GM12878 (cell line): ENCODE data around the gene UTS2R. TPM values are rescaled to one million over a fixed set of nuclear protein-coding genes. Genes with fewer than 3 reads are reported as not detected.

Experiments
- BRCA1 ChIP-seq: IDR thresholded peaks from 2 replicates; pipeline ENCODE4 v1.6.1; 2011; ENCODE audit warnings: low read depth, low read length, improper control_type of control experiment
- EED ChIP-seq: sonication (generic); IDR thresholded peaks from 2 replicates; pipeline ENCODE4 v1.6.1; 2016; ENCODE audit warnings: antibody characterized with exemption, low read depth
- FOXM1 ChIP-seq: IDR thresholded peaks from 2 replicates; pipeline ENCODE4 v1.6.1; 2012; ENCODE audit warnings: low read depth, mild to moderate bottlenecking, inconsistent platforms, low read length, moderate library complexity
- GATAD2B ChIP-seq: fragments of 450-650 bp; conservative IDR thresholded peaks from 2 replicates; pipeline ENCODE4 v1.6.1; 2017; ENCODE audit warnings: low read depth, mild to moderate bottlenecking, moderate library complexity
- HCFC1 ChIP-seq: fragments of 150-350 bp; IDR thresholded peaks from 2 replicates; pipeline ENCODE4 v1.6.1; 2014; ENCODE audit warnings: low read length
- HDGF ChIP-seq: fragments of 450-650 bp; IDR thresholded peaks from 2 replicates; pipeline ENCODE4 v1.6.1; 2016; ENCODE audit warnings: antibody characterized with exemption
- KAT2A ChIP-seq: conservative IDR thresholded peaks from 2 replicates; pipeline ENCODE4 v1.6.1; 2011; ENCODE audit warnings: low read depth, low read length; ENCODE audit not compliant: control insufficient read depth
- LARP7 ChIP-seq: fragments of 450-650 bp; IDR thresholded peaks from 2 replicates; pipeline ENCODE4 v1.6.1; 2017; ENCODE audit warnings: mild to moderate bottlenecking
- MEF2A ChIP-seq: IDR thresholded peaks from 2 replicates; pipeline ENCODE4 v1.6.1; 2011; ENCODE audit warnings: low read depth, mild to moderate bottlenecking, low read length, moderate library complexity; ENCODE audit not compliant: insufficient read depth
- MTA3 ChIP-seq: IDR thresholded peaks from 2 replicates; pipeline ENCODE4 v1.6.1; 2012; ENCODE audit warnings: low read length, inconsistent platforms, borderline replicate concordance
- RELA ChIP-seq: fragments of 450-650 bp; IDR thresholded peaks from 2 replicates; pipeline ENCODE4 v1.8.0; 2014; ENCODE audit warnings: borderline replicate concordance; ENCODE audit not compliant: partially characterized antibody
- YY1 ChIP-seq: IDR thresholded peaks from 2 replicates; pipeline ENCODE4 v1.6.1; 2011; ENCODE audit warnings: low read depth, mild to moderate bottlenecking, low read length
- polyA plus RNA-seq, 11 experiments: library from polyadenylated mRNA; depleted of rRNA in 4 of 11; unstranded in 6 of 11; stranded (reverse) in 5 of 11; fragments of >200 nt; fragmentation: Nextera tagmentation in 4 of 11; fragmentation: Illumina TruSeq in 1 of 11; extraction: Ambion mirVana in 4 of 11; extraction: Trizol in 1 of 11; gene quantifications; 1 replicate in 1 of 11; 2 replicates in 10 of 11; pipeline versions ENCODE4 v1.2.1 to v1.2.3, GENCODE V29; 2011 to 2016; ENCODE audit warnings: inconsistent platforms in 2 of 11, missing spikeins in 2 of 11, low read depth in 1 of 11
- total RNA-seq, 4 experiments: library from RNA; depleted of rRNA in 3 of 4; stranded (reverse); fragments of >200 nt in 3 of 4; fragmentation: Illumina TruSeq in 1 of 4; extraction: Trizol in 1 of 4; gene quantifications; 2 replicates each; pipeline versions ENCODE4 v1.2.1 to v1.2.3, GENCODE V29; 2013 to 2021
- TF ChIP-seq, protein P1 (sequence below): IDR thresholded peaks from 2 replicates; pipeline ENCODE4 v1.6.1; 2011; ENCODE audit warnings: borderline replicate concordance, low read depth, mild to moderate bottlenecking, moderate library complexity, mixed read lengths, low read length; ENCODE audit not compliant: insufficient read depth; ENCODE audit errors: extremely low read length
- TF ChIP-seq, protein P2 (sequence below): fragments of 450-650 bp; IDR thresholded peaks from 2 replicates; pipeline ENCODE4 v1.6.1; 2018; ENCODE audit warnings: borderline replicate concordance, mild to moderate bottlenecking; ENCODE audit not compliant: partially characterized antibody
- TF ChIP-seq, protein P3 (sequence below): fragments of 450-650 bp; formaldehyde crosslinking; IDR thresholded peaks from 2 replicates; pipeline ENCODE4 v1.4.0; 2020; ENCODE audit warnings: mild to moderate bottlenecking, moderate library complexity
- TF ChIP-seq, protein P4 (sequence below): fragments of 450-650 bp; IDR thresholded peaks from 2 replicates; pipeline ENCODE4 v1.6.1; 2017; ENCODE audit warnings: mild to moderate bottlenecking, moderate library complexity

Gene UTS2R
- total and polyA plus RNA-seq, 10 of the 15 experiments (the other 5 are each of a cell fraction or from before 2014, with no cell fraction given) = 0.04 to 0.36 (median 0.11) TPM; not detected in 6

DNA sequence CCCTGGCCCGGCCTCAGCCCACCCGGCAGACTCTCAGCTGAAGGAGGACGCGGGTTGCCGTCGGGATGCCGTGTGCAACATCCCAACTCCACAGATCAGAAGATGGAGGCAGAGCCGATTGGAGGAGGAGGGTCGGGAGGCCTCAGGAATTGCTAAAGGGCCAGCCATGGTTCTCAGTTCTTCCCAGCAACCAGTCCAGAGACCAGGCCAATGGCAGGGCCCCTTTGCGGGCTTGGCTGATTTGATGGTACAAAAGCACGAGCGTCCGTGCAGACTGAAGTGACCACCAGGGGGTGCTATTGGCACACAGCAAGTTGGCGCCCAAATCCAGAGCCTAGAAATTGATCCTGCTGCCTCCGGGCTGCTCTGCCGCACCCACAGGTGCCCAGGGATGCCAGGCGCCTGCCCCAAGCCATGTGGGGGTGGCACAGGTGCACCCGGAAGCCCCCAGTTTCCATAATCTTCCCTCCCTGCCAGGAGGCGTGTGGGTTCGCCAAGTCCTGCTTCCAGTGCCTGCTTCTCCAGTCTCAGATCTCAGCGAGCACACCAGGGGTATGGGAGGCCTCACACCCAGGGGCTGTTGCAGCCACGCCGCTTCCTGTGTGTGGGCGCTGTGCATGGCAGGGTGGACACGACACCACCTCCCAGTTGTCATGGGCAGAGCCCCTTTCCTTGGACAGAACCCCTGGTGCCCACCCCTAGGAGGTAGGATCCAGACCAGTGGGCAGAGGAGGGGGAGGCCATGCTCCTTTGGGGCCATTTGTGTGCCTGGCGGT, 19.7 kb upstream of the UTS2R start (continued):
- TF ChIP-seq, protein P1, sequence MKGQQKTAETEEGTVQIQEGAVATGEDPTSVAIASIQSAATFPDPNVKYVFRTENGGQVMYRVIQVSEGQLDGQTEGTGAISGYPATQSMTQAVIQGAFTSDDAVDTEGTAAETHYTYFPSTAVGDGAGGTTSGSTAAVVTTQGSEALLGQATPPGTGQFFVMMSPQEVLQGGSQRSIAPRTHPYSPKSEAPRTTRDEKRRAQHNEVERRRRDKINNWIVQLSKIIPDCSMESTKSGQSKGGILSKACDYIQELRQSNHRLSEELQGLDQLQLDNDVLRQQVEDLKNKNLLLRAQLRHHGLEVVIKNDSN = no peak
- TF ChIP-seq, protein P2, sequence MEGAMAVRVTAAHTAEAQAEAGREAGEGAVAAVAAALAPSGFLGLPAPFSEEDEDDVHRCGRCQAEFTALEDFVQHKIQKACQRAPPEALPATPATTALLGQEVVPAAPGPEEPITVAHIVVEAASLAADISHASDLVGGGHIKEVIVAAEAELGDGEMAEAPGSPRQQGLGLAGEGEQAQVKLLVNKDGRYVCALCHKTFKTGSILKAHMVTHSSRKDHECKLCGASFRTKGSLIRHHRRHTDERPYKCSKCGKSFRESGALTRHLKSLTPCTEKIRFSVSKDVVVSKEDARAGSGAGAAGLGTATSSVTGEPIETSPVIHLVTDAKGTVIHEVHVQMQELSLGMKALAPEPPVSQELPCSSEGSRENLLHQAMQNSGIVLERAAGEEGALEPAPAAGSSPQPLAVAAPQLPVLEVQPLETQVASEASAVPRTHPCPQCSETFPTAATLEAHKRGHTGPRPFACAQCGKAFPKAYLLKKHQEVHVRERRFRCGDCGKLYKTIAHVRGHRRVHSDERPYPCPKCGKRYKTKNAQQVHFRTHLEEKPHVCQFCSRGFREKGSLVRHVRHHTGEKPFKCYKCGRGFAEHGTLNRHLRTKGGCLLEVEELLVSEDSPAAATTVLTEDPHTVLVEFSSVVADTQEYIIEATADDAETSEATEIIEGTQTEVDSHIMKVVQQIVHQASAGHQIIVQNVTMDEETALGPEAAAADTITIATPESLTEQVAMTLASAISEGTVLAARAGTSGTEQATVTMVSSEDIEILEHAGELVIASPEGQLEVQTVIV = no peak
- TF ChIP-seq KAT2A = no peak
- TF ChIP-seq, protein P3, sequence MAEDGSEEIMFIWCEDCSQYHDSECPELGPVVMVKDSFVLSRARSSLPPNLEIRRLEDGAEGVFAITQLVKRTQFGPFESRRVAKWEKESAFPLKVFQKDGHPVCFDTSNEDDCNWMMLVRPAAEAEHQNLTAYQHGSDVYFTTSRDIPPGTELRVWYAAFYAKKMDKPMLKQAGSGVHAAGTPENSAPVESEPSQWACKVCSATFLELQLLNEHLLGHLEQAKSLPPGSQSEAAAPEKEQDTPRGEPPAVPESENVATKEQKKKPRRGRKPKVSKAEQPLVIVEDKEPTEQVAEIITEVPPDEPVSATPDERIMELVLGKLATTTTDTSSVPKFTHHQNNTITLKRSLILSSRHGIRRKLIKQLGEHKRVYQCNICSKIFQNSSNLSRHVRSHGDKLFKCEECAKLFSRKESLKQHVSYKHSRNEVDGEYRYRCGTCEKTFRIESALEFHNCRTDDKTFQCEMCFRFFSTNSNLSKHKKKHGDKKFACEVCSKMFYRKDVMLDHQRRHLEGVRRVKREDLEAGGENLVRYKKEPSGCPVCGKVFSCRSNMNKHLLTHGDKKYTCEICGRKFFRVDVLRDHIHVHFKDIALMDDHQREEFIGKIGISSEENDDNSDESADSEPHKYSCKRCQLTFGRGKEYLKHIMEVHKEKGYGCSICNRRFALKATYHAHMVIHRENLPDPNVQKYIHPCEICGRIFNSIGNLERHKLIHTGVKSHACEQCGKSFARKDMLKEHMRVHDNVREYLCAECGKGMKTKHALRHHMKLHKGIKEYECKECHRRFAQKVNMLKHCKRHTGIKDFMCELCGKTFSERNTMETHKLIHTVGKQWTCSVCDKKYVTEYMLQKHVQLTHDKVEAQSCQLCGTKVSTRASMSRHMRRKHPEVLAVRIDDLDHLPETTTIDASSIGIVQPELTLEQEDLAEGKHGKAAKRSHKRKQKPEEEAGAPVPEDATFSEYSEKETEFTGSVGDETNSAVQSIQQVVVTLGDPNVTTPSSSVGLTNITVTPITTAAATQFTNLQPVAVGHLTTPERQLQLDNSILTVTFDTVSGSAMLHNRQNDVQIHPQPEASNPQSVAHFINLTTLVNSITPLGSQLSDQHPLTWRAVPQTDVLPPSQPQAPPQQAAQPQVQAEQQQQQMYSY (CRISPR knock-in tag) = no peak
- no peak for TF ChIP-seq EED
- no peak for TF ChIP-seq FOXM1
- no peak for TF ChIP-seq GATAD2B
- TF ChIP-seq, protein P4, sequence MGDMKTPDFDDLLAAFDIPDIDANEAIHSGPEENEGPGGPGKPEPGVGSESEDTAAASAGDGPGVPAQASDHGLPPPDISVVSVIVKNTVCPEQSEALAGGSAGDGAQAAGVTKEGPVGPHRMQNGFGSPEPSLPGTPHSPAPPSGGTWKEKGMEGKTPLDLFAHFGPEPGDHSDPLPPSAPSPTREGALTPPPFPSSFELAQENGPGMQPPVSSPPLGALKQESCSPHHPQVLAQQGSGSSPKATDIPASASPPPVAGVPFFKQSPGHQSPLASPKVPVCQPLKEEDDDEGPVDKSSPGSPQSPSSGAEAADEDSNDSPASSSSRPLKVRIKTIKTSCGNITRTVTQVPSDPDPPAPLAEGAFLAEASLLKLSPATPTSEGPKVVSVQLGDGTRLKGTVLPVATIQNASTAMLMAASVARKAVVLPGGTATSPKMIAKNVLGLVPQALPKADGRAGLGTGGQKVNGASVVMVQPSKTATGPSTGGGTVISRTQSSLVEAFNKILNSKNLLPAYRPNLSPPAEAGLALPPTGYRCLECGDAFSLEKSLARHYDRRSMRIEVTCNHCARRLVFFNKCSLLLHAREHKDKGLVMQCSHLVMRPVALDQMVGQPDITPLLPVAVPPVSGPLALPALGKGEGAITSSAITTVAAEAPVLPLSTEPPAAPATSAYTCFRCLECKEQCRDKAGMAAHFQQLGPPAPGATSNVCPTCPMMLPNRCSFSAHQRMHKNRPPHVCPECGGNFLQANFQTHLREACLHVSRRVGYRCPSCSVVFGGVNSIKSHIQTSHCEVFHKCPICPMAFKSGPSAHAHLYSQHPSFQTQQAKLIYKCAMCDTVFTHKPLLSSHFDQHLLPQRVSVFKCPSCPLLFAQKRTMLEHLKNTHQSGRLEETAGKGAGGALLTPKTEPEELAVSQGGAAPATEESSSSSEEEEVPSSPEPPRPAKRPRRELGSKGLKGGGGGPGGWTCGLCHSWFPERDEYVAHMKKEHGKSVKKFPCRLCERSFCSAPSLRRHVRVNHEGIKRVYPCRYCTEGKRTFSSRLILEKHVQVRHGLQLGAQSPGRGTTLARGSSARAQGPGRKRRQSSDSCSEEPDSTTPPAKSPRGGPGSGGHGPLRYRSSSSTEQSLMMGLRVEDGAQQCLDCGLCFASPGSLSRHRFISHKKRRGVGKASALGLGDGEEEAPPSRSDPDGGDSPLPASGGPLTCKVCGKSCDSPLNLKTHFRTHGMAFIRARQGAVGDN = no peak
- TF ChIP-seq MTA3 = no peak
- TF ChIP-seq BRCA1 = no peak
- no peak for TF ChIP-seq HCFC1
- no peak for TF ChIP-seq LARP7
- no peak for TF ChIP-seq RELA
- peak; percentile 69 for TF ChIP-seq YY1
- no peak for TF ChIP-seq MEF2A
- no peak for TF ChIP-seq HDGF
